ENCODE data around the gene FSD1L. TPM values are rescaled to one million over a fixed set of nuclear protein-coding genes. Genes with fewer than 3 reads are reported as not detected.

FSD1L gene
- total and polyA plus RNA-seq, 2 of the 13 experiments (the other 11 are each of a cell fraction or from before 2014, with no cell fraction given) = 4.1 to 5.1 TPM

- TF ChIP-seq NKX3-1 (CRISPR knock-in tag; IDR thresholded peaks at IDR 0.05) = 0 out of 2 replicates have a peak, but pooled peaks have one; percentile 23
- TF ChIP-seq ZNF18 (CRISPR knock-in tag; IDR thresholded peaks at IDR 0.05; ENCODE audit: insufficient replicate concordance) = no peak
- TF ChIP-seq ZBTB20 (CRISPR knock-in tag; IDR thresholded peaks at IDR 0.05; ENCODE audit: borderline replicate concordance, low read depth) = peak; percentile 21; the same call in 1 of the 2 replicates
- TF ChIP-seq ZSCAN20 (CRISPR knock-in tag; IDR thresholded peaks at IDR 0.05; ENCODE audit: borderline replicate concordance) = no peak
- TF ChIP-seq ZNF782 (CRISPR knock-in tag; IDR thresholded peaks at IDR 0.05; ENCODE audit: borderline replicate concordance) = no peak; the same call in 1 of the 2 replicates
- no peak for TF ChIP-seq HOXD1 (CRISPR knock-in tag; IDR thresholded peaks at IDR 0.05)
- no peak for TF ChIP-seq RARG (CRISPR knock-in tag; IDR thresholded peaks at IDR 0.05; ENCODE audit: low read depth)
- TF ChIP-seq, protein P1, sequence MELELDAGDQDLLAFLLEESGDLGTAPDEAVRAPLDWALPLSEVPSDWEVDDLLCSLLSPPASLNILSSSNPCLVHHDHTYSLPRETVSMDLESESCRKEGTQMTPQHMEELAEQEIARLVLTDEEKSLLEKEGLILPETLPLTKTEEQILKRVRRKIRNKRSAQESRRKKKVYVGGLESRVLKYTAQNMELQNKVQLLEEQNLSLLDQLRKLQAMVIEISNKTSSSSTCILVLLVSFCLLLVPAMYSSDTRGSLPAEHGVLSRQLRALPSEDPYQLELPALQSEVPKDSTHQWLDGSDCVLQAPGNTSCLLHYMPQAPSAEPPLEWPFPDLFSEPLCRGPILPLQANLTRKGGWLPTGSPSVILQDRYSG (CRISPR knock-in tag; IDR thresholded peaks at IDR 0.05) = no peak
- TF ChIP-seq FOXP1 (IDR thresholded peaks at IDR 0.05) = peak; percentile 50; the same call in 1 of the 2 replicates
- peak; percentile 84 for TF ChIP-seq FOXP1 (CRISPR knock-in tag; IDR thresholded peaks at IDR 0.05)
- TF ChIP-seq RFXAP (CRISPR knock-in tag; IDR thresholded peaks at IDR 0.05; ENCODE audit: borderline replicate concordance) = peak; percentile 99
- TF ChIP-seq CBFB (CRISPR knock-in tag; IDR thresholded peaks at IDR 0.05) = no peak
- no peak for TF ChIP-seq IRX3 (CRISPR knock-in tag; IDR thresholded peaks at IDR 0.05; ENCODE audit: borderline replicate concordance, low read depth)
- no peak for TF ChIP-seq MAFF (IDR thresholded peaks at IDR 0.05; ENCODE audit: low read depth, low read length)
- no peak for TF ChIP-seq HIC2 (CRISPR knock-in tag; IDR thresholded peaks at IDR 0.05; ENCODE audit: low read depth)
- TF ChIP-seq GABPA (IDR thresholded peaks at IDR 0.05; ENCODE audit: low read depth, low read length) = no peak
- peak; percentile 38; the same call in 1 of the 2 replicates for TF ChIP-seq GABPA (CRISPR knock-in tag; IDR thresholded peaks at IDR 0.05; ENCODE audit: low read depth)
- no peak for TF ChIP-seq NFRKB (IDR thresholded peaks at IDR 0.05)
- TF ChIP-seq ZKSCAN5 (CRISPR knock-in tag; IDR thresholded peaks at IDR 0.05) = no peak
- TF ChIP-seq RAD51 (IDR thresholded peaks at IDR 0.05; ENCODE audit: borderline replicate concordance) = no peak
- TF ChIP-seq IKZF1 (IDR thresholded peaks at IDR 0.05) = no peak
- no peak for TF ChIP-seq ZNF354B (CRISPR knock-in tag; IDR thresholded peaks at IDR 0.05)
- TF ChIP-seq FOXJ3 (CRISPR knock-in tag; IDR thresholded peaks at IDR 0.05; ENCODE audit: borderline replicate concordance) = peak; percentile 80; the same call in 1 of the 2 replicates
- TF ChIP-seq SMARCE1 (IDR thresholded peaks at IDR 0.05; ENCODE audit: borderline replicate concordance) = no peak
- no peak for TF ChIP-seq ZNF713 (CRISPR knock-in tag; IDR thresholded peaks at IDR 0.05)
- no peak for TF ChIP-seq KDM5B (CRISPR knock-in tag; IDR thresholded peaks at IDR 0.05; ENCODE audit: borderline replicate concordance)
- no peak; the same call in 1 of the 2 replicates for TF ChIP-seq ZSCAN21 (CRISPR knock-in tag; IDR thresholded peaks at IDR 0.05; ENCODE audit: borderline replicate concordance)
- TF ChIP-seq ZNF709 (CRISPR knock-in tag; IDR thresholded peaks at IDR 0.05) = no peak
- TF ChIP-seq NFYC (CRISPR knock-in tag; IDR thresholded peaks at IDR 0.05) = peak; percentile 82
Measured at GRCh38 chr9:105418588-105419500, 29.0 kb upstream of the FSD1L start (continued).

All from HepG2 (cell line).